ENCODE results near the gene COL11A2.

Gene COL11A2

DNA sequence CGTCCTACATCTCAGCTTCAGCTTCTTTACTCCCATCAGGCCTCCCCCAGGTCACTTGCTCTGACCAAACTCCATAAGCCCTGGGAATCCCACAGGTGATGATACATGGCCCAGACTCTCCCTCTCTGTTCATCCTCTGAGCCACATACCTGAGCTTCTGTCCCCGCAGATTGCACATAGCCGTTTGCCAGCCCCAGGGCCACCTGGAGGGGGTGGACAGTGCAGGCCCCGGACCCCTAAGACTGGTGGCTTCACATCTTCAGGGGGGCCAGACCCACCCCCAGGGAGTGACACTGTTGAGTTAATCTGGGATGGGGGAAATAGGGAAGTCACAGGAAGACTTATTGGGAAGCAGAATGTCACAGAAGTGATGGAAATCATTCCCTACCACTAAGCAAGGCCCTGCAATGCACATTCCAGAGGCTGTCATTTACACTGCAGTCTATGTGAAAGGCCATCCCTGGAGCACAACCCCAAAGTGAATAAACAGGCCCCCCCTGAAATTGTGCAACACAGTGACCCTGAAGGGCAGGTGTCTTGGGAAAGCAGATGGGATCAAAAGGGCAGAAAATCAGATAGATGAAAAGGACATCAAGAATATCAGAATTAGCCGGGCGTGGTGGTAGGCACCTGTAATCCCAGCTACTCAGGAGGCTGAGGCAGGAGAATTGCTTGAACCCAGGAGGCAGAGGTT lies 6.0 kb upstream of the COL11A2 start:
- TF ChIP-seq CTCF (IDR thresholded peaks at IDR 0.05; ENCODE audit: borderline replicate concordance, insufficient read depth, low read depth, low read length), result no peak

GRCh38 chr6:33197431-33198048 lies 5.3 kb upstream of the COL11A2 start:
- TF ChIP-seq CTCF (IDR thresholded peaks at IDR 0.05; ENCODE audit: borderline replicate concordance, insufficient read depth, low read depth, low read length), result peak; percentile 68
- no peak overlapping the region for H3K4me3 ChIP-seq (ENCODE audit: low read depth, low read length)

More for the DNA sequence above, 6.0 kb upstream of the COL11A2 start:
- H3K4me3 ChIP-seq (ENCODE audit: low read depth, low read length), result no peak overlapping the region

DNA sequence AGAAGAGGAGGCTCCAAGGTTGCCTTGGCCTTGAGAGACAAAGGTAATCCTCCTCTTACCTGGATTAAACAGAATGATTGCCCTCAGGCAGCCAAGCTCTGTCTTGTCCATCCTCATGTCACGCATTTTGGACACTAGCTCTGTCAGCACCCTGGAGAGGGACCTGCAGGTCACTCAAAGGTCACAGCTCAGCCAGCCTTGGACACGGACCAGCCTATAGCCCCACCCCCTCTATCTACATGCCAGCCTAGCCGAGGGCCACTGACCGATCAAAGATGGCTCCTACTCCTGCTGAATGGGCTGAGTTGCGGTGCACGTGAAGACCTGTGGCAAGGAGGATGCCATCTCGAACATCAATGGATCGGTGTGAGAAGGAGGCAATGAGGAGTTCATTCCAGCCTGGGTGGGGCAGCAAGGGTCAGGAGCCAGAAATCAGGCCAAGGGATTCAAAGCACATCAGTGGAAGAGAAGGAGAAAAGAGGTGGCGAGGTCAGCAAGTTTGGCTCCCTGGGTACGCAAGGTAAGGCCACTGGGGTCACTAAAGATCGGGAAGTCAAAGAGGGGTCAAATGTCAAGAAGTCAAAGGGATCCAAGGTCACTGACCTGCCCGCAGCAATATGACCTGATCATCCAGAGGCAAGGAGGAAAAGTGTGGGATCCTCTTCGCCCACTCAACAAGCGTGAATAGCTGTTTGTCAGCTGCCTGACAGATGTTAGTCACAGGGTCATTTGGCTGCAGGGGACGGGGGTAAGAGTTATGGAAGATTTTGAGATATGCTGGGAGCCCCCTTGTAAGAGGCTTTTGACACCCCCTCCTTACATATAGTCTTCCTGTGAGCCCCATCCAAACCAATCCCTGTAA lies 3.3 kb upstream of the COL11A2 start:
- no peak overlapping the region for H3K4me3 ChIP-seq (ENCODE audit: low read depth, low read length)
- TF ChIP-seq CTCF (IDR thresholded peaks at IDR 0.05; ENCODE audit: borderline replicate concordance, insufficient read depth, low read depth, low read length), result no peak

DNA sequence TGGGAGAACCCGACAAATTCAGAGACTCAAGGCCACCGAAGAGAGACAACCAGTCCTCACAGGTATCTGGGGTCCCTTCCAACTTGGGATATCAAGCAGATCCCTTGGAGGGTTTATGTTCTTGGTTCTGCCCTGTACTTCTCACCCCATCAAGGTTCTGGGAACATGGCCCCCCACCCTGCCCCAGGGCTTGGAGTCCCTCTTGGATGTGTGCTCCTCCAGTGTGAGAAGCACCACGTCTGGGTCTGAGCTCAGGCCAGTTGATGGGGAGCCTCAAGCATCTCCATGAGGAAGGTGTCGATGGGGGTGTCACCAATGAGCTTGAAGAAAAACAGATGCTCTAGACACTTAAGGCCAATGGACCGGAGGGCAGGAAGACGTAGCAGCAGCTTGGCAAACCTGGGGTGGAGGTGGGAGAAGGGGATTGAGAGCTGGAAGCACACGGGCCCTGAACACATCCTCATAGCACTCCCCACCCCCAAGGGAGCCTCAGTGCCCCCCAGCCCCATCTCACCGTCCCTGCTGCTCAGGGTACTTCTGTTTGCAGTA lies 2.2 kb upstream of the COL11A2 start:
- TF ChIP-seq CTCF (IDR thresholded peaks at IDR 0.05; ENCODE audit: borderline replicate concordance, insufficient read depth, low read depth, low read length), result no peak
- no peak overlapping the region for H3K4me3 ChIP-seq (ENCODE audit: low read depth, low read length)

DNA sequence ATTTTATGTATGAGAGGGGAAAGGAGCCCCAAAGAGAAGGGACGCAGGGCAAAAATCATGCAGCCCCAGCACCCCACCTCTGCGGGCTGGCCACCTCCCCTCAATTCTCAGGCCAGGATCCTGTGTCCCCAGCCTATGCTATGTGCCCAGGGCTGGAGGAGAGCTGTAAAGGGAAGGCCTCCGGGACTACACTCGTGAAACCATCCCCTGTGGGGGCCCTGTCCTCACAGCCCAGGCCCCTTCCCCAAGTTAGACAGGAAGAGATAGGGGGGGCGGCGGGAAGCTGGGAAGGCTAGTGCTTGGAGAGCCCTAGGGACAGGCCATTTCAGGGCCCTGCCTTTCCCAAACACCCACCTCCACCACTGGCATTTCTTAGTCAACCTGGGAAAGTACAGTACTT lies 1.4 kb upstream of the COL11A2 start:
- H3K4me3 ChIP-seq (ENCODE audit: low read depth, low read length), result no peak overlapping the region
- TF ChIP-seq CTCF (IDR thresholded peaks at IDR 0.05; ENCODE audit: borderline replicate concordance, insufficient read depth, low read depth, low read length), result no peak

- TF ChIP-seq CTCF (IDR thresholded peaks at IDR 0.05; ENCODE audit: borderline replicate concordance, insufficient read depth, low read depth, low read length), result no peak
- no peak overlapping the region for H3K4me3 ChIP-seq (ENCODE audit: low read depth, low read length)
These were observed 670 bp upstream of the COL11A2 start for GRCh38 chr6:33192671-33193602.
